H1 (cell line): ENCODE results near the gene DNAH10.

Experiments
- CTCF ChIP-seq, 3 experiments: IDR thresholded peaks; 1 replicate in 2 of 3; 2 replicates in 1 of 3; pipeline versions ENCODE4 v1.5.1 to v1.6.1; 2011; ENCODE audit warnings: low read length in 3 of 3, mild to moderate bottlenecking in 3 of 3, inconsistent platforms in 2 of 3, low read depth in 1 of 3, moderate library complexity in 1 of 3; ENCODE audit not compliant: insufficient read depth in 1 of 3; ENCODE audit errors: control extremely low read depth in 1 of 3
- MAX ChIP-seq: IDR thresholded peaks from 2 replicates; pipeline ENCODE4 v1.6.1; 2012; ENCODE audit warnings: inconsistent platforms
- NRF1 ChIP-seq: IDR thresholded peaks from 2 replicates; pipeline ENCODE4 v1.6.1; 2011; ENCODE audit warnings: mild to moderate bottlenecking, low read depth, low read length, improper control_type of control experiment

- TF ChIP-seq CTCF (IDR thresholded peaks at IDR 0.05; ENCODE audit: control extremely low read depth in 1 of 3, insufficient read depth in 1 of 3, low read depth in 1 of 3, low read length in 3 of 3) (no peak), MAX (no peak), NRF1 (no peak)
Measured at GRCh38 chr12:123815968-123816367, 53.9 kb downstream of the DNAH10 start.
